Measurements from ENCODE around the gene GJC1. TPM values are rescaled to one million over a fixed set of nuclear protein-coding genes. Genes with fewer than 3 reads are reported as not detected.

Gene GJC1
- total RNA-seq, 1 donor from 2014 or later, result 0.20 TPM

DNA sequence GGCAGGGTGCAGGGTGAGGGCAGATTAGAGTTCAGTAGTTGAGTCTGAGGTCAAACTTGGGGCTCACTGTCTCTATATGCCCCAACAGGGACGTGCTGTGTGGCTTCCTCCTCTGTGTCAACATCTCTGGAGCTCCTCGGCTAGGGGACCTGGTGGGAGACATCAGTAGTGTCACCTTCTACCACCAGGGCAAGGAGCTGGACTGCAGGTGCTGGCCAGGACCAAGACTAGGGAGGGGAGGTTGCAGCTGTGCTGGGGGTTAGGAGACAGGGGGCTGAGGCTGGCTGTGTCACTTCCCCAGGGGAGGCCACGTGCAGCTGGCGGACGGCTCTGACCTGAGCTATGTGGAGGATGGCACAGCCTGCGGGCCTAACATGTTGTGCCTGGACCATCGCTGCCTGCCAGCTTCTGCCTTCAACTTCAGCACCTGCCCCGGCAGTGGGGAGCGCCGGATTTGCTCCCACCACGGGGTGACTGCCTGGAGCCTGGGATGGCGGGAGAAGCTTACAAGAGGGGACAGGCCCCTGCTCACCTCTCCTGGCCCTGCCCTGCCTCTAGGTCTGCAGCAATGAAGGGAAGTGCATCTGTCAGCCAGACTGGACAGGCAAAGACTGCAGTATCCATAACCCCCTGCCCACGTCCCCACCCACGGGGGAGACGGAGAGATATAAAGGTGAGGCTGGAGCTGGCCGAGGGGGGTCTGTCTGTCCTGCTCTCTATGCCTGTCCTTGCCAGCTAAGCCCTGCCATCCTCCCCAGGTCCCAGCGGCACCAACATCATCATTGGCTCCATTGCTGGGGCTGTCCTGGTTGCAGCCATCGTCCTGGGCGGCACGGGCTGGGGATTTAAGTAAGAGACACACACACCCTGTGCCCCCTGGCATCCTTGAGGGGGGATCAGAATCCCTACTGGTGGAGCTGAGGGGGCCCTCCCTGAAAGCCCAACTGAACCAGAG lies 52.4 kb downstream of the GJC1 start:
- no peaks in the 10 kb centered on the region for H3K36me3 Mint-ChIP-seq (ENCODE audit: low read depth)
- intact Hi-C loops (cut with micrococcal nuclease), result loop anchor here (5.0 kb wide), 1 partner anchor 420 kb away; no protein-coding TSS in a partner anchor
- no peak for ATAC-seq (ENCODE audit: low read depth)
- CTCF ChIA-PET, result interaction anchor here (0.7 to 6.1 kb wide), 4 partner anchors 87 to 244 kb away, joined by 3 to 67 read pairs (median 12); no protein-coding TSS in a partner anchor
- POLR2A ChIA-PET, result interaction anchor here (0.6 kb wide), 1 partner anchor 35 kb away, joined by 10 read pairs; no protein-coding TSS in a partner anchor
- no peak for DNase-seq
- H3K27me3 Mint-ChIP-seq, result peaks cover 4% of the 10 kb centered on the region
- TF ChIP-seq, protein P1, sequence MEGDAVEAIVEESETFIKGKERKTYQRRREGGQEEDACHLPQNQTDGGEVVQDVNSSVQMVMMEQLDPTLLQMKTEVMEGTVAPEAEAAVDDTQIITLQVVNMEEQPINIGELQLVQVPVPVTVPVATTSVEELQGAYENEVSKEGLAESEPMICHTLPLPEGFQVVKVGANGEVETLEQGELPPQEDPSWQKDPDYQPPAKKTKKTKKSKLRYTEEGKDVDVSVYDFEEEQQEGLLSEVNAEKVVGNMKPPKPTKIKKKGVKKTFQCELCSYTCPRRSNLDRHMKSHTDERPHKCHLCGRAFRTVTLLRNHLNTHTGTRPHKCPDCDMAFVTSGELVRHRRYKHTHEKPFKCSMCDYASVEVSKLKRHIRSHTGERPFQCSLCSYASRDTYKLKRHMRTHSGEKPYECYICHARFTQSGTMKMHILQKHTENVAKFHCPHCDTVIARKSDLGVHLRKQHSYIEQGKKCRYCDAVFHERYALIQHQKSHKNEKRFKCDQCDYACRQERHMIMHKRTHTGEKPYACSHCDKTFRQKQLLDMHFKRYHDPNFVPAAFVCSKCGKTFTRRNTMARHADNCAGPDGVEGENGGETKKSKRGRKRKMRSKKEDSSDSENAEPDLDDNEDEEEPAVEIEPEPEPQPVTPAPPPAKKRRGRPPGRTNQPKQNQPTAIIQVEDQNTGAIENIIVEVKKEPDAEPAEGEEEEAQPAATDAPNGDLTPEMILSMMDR (IDR thresholded peaks at IDR 0.05), result no peak
- H3K27ac Mint-ChIP-seq, result no peak overlapping the region
- no peak overlapping the region for H3K4me3 Mint-ChIP-seq
- no peaks in the 10 kb centered on the region for H3K9me3 Mint-ChIP-seq
- H3K4me1 Mint-ChIP-seq, result peaks cover 18% of the 10 kb centered on the region

DNA sequence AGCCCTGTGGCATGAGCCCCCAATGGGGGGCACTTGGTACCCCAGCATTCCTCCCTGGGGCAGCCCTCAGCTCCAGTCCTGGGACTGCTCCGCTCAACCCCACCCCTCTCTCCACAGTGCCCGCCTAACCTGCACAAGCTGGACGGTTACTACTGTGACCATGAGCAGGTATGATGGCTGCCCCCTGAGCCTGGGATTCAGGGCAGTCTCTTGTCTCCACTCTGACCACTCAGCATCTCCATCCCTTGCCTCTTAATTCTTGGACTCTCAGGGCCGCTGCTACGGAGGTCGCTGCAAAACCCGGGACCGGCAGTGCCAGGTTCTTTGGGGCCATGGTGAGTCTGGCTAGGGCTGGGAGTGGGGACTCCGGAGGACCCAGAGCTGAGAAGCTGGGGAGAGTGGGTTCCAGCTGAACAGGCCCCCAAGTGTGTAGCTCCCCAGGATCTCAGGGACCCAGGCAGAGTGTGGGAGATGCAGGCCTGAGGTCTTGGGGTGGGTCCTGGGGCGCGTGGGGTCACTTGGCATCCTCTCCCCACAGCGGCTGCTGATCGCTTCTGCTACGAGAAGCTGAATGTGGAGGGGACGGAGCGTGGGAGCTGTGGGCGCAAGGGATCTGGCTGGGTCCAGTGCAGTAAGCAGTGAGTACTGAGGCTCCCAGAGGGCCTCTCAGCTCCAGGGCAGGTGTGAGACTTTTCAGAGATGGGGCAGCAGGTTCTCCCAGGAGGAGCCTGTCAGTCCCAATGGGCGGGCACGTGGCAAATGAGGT lies 53.3 kb downstream of the GJC1 start:
- Mint-ChIP-seq H3K27me3 (peaks cover 2% of the 10 kb centered on the region), H3K4me3 (peak overlapping the region; percentile 87), H3K27ac (no peak overlapping the region), H3K36me3 (ENCODE audit: low read depth) (no peaks in the 10 kb centered on the region), H3K9me3 (no peaks in the 10 kb centered on the region), H3K4me1 (peaks cover 18% of the 10 kb centered on the region)
- CTCF ChIA-PET, result interaction anchor here (0.7 to 6.1 kb wide), 5 partner anchors 85 to 245 kb away, joined by 3 to 67 read pairs (median 16); no protein-coding TSS in a partner anchor
- intact Hi-C loops (cut with micrococcal nuclease), result loop anchor here (5.0 kb wide), 1 partner anchor 420 kb away; no protein-coding TSS in a partner anchor
- no peak for ATAC-seq (ENCODE audit: low read depth)
- DNase-seq, result no peak
- POLR2A ChIA-PET, result no interaction called here
- TF ChIP-seq, protein P1 (IDR thresholded peaks at IDR 0.05), result no peak

DNA sequence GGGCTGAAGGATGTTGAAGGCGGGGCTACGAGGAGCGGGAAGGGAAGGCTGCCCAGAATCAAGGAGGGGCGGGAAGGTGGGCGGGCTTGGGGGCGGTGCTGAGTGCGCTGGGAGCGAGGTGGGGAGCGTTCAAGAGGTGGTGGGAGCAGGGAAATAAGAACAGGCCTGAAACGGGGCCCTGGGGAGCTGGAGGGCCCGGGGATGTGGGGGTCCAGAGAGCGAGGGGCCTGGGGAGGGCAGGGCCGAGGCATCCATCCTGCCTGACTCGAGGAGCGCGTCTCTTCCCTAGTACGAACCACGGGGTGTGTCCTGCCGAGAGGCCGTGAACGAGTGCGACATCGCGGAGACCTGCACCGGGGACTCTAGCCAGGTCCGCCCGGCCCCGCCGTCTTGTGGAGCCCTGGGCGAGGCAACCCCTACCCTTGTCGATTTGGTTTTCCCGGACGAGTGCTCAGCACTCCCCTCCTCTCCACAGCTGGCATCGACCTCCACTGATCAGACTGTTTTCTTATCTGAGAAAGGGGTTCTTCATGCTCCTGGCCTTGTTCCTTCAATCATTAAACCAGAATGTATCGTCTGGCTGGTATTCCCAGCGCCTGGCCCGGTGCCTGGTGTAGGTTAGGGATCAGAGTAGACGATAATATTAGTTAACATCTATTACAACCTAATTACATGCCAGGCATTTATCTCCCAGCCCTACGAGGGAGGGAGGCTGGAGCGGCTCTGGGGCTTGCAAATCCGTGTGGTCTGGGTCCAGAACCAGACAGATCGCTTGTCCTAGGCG lies 54.1 kb downstream of the GJC1 start:
- H3K4me1 Mint-ChIP-seq, result peaks cover 18% of the 10 kb centered on the region
- H3K27ac Mint-ChIP-seq, result no peak overlapping the region
- H3K27me3 Mint-ChIP-seq, result no peaks in the 10 kb centered on the region
- POLR2A ChIA-PET, result interaction anchor here (0.5 to 1.0 kb wide), 6 partner anchors 90 to 1416 kb away, joined by 3 to 9 read pairs (median 4); partner anchors contain the start of genes FZD2 and NMT1
- TF ChIP-seq, protein P1 (IDR thresholded peaks at IDR 0.05), result no peak
- intact Hi-C loops (cut with micrococcal nuclease), result loop anchor here (1.0 to 5.0 kb wide), 7 partner anchors 89 to 421 kb away; partner anchors contain the start of genes NMT1 and PLCD3
- H3K9me3 Mint-ChIP-seq, result no peaks in the 10 kb centered on the region
- H3K36me3 Mint-ChIP-seq (ENCODE audit: low read depth), result no peaks in the 10 kb centered on the region
- H3K4me3 Mint-ChIP-seq, result peak overlapping the region; percentile 87
- ATAC-seq (ENCODE audit: low read depth), result peak; percentile 6
- CTCF ChIA-PET, result interaction anchor here (0.9 to 3.8 kb wide), 6 partner anchors 86 to 360 kb away, joined by 3 to 28 read pairs (median 6); partner anchors contain the start of gene ACBD4
- DNase-seq, result no peak

DNA sequence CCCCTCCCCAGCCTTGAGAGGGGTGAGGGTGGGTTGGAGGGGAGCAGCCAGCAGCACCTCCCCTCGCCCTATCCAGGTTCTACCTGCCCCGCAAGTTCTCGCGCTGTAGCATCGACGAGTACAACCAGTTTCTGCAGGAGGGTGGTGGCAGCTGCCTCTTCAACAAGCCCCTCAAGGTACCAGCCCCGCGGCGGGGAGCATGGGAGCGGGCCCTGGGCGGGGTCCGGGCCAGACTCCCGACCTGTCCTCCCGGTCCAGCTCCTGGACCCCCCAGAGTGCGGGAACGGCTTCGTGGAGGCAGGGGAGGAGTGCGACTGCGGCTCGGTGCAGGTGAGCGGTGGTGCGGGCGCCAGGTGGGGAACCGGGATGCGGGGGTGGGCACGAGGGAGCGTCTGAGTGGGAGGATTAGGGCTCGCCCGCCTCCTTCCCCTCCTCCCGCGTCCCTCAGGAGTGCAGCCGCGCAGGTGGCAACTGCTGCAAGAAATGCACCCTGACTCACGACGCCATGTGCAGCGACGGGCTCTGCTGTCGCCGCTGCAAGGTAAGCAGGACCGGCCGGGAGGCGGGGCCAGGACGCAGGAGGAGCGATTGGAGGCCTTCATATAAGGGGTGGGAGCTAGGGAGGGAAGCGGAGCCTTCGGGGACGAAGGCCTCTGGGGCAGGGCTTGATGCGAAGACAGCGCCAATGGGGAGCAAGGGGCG lies 54.8 kb downstream of the GJC1 start:
- Mint-ChIP-seq H3K27ac (no peak overlapping the region), H3K4me3 (peak overlapping the region; percentile 87), H3K4me1 (peaks cover 18% of the 10 kb centered on the region), H3K27me3 (no peaks in the 10 kb centered on the region), H3K36me3 (ENCODE audit: low read depth) (no peaks in the 10 kb centered on the region), H3K9me3 (no peaks in the 10 kb centered on the region)
- DNase-seq (peak; percentile 90), ATAC-seq (ENCODE audit: low read depth) (peak; percentile 96)
- TF ChIP-seq, protein P1 (IDR thresholded peaks at IDR 0.05), result no peak
- CTCF ChIA-PET, result interaction anchor here (0.9 to 3.8 kb wide), 6 partner anchors 87 to 360 kb away, joined by 3 to 28 read pairs (median 6); partner anchors contain the start of gene ACBD4
- POLR2A ChIA-PET, result interaction anchor here (0.5 to 1.0 kb wide), 8 partner anchors 66 to 1415 kb away, joined by 3 to 9 read pairs (median 4); partner anchors contain the start of genes ATXN7L3, FZD2 and NMT1
- intact Hi-C loops (cut with micrococcal nuclease), result loop anchor here (1.0 to 5.0 kb wide), 7 partner anchors 90 to 422 kb away; partner anchors contain the start of genes NMT1 and PLCD3
